DMS53 treated with DMSO at 0.1 percent for 48 hours (cell line): ENCODE data around the gene DOCK3.

Experiments used
- DNase-seq: peaks from one replicate; lab custom pipeline; 2025; ENCODE audit not compliant: unreplicated experiment; lab: John Stamatoyannopoulos, UW

The DOCK3 gene

GRCh38 chr3:50674349-50675178 lies at the start of gene DOCK3:
Gene DOCK3, plus strand, starts transcription at chr3:50674927. Its CDS starts 337 bp downstream, at chr3:50675264.
- DNase-seq, result peak; percentile 7

GRCh38 chr3:50625231-50626182 lies 49.2 kb upstream of the DOCK3 start:
- no peak for DNase-seq

GRCh38 chr3:50626401-50626800 lies 48.3 kb upstream of the DOCK3 start:
- DNase-seq, result no peak

- no peak for DNase-seq
Observed at GRCh38 chr3:50627407-50628051, 47.2 kb upstream of the DOCK3 start.

- no peak for DNase-seq
Observed at GRCh38 chr3:50628601-50629000, 46.1 kb upstream of the DOCK3 start.

- DNase-seq, result no peak
Observed at GRCh38 chr3:50630394-50630793, 44.3 kb upstream of the DOCK3 start.

- DNase-seq, result no peak
Observed at GRCh38 chr3:50630877-50631276, 43.9 kb upstream of the DOCK3 start.

- no peak for DNase-seq
Observed at GRCh38 chr3:50632450-50632849, 42.3 kb upstream of the DOCK3 start.

- no peak for DNase-seq
Observed at GRCh38 chr3:50633230-50633790, 41.4 kb upstream of the DOCK3 start.

GRCh38 chr3:50635066-50635465 lies 39.7 kb upstream of the DOCK3 start:
- DNase-seq, result no peak

GRCh38 chr3:50637011-50637410 lies 37.7 kb upstream of the DOCK3 start:
- DNase-seq, result no peak

GRCh38 chr3:50637945-50638344 lies 36.8 kb upstream of the DOCK3 start:
- DNase-seq, result no peak

- no peak for DNase-seq
Observed at GRCh38 chr3:50639055-50639494, 35.7 kb upstream of the DOCK3 start.

GRCh38 chr3:50642382-50642781 lies 32.3 kb upstream of the DOCK3 start:
- DNase-seq, result no peak

GRCh38 chr3:50644561-50644960 lies 30.2 kb upstream of the DOCK3 start:
- no peak for DNase-seq

- DNase-seq, result no peak
Observed at GRCh38 chr3:50645378-50645777, 29.3 kb upstream of the DOCK3 start.

GRCh38 chr3:50648313-50648712 lies 26.4 kb upstream of the DOCK3 start:
- no peak for DNase-seq

GRCh38 chr3:50648944-50649343 lies 25.8 kb upstream of the DOCK3 start:
- DNase-seq, result no peak

- DNase-seq, result no peak
Observed at GRCh38 chr3:50649451-50649931, 25.2 kb upstream of the DOCK3 start.

GRCh38 chr3:50650018-50650417 lies 24.7 kb upstream of the DOCK3 start:
- no peak for DNase-seq

- DNase-seq, result no peak
Observed at GRCh38 chr3:50651445-50651844, 23.3 kb upstream of the DOCK3 start.
